Stimulated activated CD8-positive, alpha-beta memory T cell treated with anti-CD3 and anti-CD28 coated beads, Interleukin-4, amount 100 ng/mL, for 1 hour (primary cell): ENCODE results near the gene ZNF296.

ENCODE experiments used
- DNase-seq, 2 donors: peaks; one replicate each; pipeline ENCODE4 v3.0.0-alpha.2; 2020; ENCODE audit warnings: low read depth in 2 of 2, low spot score in 1 of 2

Gene ZNF296

DNA sequence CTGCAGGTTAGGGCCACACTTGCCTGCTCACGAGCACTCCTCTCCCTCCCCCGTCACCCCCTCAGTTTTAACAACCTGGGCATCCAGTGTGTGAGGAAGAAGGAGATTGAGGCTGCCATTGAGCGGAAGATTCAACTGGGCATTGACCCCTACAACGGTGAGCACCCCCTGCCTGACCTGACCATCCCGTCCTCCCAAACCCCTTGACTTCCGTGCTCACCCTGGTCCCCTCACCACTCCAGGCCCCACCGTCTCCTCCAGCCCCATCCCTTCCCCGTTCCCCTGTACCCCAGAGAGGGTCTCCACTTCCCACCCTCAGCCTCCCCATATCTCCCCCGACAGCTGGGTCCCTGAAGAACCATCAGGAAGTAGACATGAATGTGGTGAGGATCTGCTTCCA is 51.0 kb downstream of the ZNF296 start:
- no peak for DNase-seq

DNA sequence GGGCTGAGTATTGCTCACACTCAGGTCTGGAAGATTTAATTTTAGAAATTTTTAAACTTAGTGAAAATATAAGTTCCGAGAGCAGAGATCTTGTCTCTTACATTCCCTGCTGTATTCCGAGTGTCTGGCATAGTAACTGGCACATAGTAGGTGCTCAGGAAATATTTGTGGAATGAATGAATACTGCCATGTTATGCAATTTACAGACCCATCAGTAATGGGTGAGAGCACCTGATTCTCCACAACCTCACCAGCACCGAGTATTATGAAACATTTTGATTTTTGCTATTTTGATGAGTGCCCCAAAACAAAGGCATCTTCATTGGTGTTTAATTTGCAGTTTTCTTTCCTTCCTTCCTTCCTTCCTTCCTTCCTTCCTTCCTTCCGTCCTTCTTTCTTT is 53.2 kb downstream of the ZNF296 start:
- no peak for DNase-seq

DNA sequence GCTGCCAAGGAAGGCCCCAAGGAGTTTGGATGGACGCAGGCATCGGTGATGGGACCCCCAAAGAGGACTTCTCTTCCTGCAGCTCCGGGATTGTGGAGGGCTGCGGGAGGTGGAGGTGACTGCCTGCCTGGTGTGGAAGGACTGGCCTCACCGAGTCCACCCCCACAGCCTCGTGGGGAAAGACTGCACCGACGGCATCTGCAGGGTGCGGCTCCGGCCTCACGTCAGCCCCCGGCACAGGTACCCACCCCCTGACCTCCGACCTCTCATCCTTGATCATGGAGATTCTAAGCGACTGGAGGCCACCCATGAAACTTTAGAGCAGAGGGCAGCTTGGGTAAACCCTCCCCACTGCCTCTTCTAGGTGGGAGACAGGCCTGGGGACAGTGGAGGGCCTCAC is 54.3 kb downstream of the ZNF296 start:
- DNase-seq, result no peak
